ENCODE results near the gene NRDC. TPM values are rescaled to one million over a fixed set of nuclear protein-coding genes. Genes with fewer than 3 reads are reported as not detected.
"Not testable (repeated sequence)": the region's sequence is repeated elsewhere in the genome, so short reads cannot be mapped to it uniquely, and the experiment has no call there.

Gene NRDC
- total RNA-seq, 1 experiment from 2014 or later, result 71.9 TPM

- peak; percentile 88 for DNase-seq (ENCODE audit: low read depth)
These were observed 19.7 kb upstream of the NRDC start for GRCh38 chr1:51898090-51898734.

DNA sequence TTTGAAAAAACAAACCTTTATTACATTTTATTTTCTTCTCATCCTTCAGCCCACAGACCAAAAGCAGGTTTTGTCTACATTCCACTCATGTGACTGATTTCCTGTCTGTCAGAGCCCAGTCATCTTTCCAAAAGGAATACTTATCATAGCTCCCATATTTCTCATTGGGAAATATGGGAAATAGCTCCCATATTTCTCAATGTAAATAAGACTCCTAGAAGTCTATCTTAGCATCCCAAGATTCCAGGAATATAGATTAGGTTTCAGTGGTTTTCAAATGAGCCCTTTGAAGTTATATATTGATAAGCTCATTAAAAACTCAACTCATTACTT lies 19.1 kb upstream of the NRDC start:
- DNase-seq (ENCODE audit: low read depth), result peak; percentile 79

- not testable (repeated sequence) for DNase-seq (ENCODE audit: low read depth)
These were observed 16.2 kb upstream of the NRDC start for GRCh38 chr1:51894748-51895147.

DNA sequence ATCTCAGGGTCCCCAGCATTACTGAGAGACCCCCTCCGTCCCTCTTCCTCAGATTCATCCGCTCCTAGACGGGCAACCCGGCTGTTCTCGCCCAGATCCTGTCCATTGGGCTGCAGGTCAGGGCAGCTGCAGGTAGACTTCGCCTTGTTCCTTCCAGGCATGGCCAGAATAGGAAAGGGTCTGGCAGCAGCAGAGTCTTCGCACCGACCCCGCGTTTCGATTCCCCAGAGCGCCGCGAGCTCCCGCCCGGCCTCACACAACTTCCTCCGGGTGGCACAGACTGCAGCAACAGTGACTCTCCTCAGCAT lies 265 bp downstream of the NRDC start:
- no peak for DNase-seq (ENCODE audit: low read depth)

DNA sequence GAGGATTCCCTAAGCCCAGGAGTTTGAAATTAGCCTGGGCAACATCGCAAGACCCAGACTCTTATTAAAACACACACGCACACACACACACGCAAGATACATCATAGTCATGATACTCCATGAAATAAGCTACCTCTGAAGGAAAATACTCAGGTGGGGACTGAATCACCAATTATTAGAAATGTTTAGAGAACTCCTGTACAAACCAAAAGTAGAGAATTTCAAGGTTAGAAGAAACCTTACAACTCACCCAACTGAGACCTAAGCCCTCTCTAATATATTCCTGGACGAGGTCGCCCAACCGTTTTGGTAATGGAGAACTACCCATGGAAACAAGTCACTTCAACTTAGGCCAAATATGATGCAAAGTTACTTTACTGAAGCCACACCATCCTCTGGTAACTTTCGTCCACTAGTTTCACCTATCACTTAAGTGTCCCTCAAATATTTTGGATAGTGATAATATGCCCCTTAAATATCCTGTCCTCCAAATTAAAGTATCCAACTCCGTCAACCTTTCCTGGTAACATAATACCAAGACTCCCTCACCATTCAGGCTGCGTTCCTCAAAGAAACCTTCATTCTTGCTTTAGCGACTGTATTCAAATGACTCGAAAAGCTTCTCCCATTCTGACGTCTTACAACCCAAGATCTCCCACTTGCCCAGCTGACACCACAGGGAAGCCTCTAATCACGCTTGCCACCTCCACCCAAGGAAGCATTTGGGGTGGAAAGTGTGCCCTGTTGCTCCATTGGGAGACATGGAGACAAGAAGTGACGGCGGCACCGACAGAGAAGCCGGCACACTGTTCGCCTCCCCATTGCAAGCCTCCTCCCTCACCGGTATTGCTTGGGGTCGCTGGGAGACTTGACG lies 856 bp downstream of the NRDC start:
- DNase-seq (ENCODE audit: low read depth), result peak; percentile 35

GRCh38 chr1:51875836-51876235 lies 2.7 kb downstream of the NRDC start:
- DNase-seq (ENCODE audit: low read depth), result no peak

DNA sequence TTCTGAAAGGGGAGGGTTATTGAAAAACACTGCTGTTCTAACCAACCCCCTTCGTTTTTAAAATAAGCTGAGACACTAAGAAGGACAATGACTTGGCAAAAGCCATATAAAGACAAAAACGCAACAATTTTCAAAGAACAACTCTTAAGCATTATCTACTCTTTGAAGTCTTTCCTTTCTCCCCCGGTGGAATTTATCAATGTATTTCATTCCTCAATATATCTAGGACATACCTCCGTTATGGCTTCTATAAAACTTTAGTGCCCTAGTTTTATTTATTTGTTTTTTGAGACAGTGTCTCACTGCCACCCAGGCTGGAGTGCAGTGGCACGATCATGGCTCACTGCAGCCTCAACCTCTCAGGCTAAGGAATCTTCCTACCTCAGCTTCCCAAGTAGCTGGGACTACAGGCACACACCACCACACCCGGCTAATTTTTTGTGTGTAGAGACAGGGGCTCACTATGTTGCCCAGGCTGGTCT lies 3.2 kb downstream of the NRDC start:
- DNase-seq (ENCODE audit: low read depth), result no peak

DNA sequence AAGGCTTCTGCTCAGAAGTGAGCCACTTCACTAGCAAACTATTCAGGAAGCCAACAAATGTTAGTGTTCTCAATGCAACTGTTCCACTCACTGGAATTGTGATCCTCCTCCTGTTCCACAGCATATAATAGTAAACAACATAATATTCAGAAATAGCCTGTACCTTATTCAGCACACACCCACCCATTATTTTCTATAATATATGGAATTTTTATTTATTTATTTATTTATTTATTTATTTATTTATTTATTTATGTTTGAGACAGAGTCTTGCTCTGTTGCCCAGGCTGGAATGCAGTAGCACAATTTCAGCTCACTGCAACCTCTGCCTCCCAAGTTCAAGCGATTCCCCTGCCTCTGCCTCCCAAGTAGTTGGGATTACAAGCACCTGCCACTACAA lies 5.3 kb downstream of the NRDC start:
- DNase-seq (ENCODE audit: low read depth), result not testable (repeated sequence)

GRCh38 chr1:51871351-51871975 lies 7.1 kb downstream of the NRDC start:
- no peak for DNase-seq (ENCODE audit: low read depth)

DNA sequence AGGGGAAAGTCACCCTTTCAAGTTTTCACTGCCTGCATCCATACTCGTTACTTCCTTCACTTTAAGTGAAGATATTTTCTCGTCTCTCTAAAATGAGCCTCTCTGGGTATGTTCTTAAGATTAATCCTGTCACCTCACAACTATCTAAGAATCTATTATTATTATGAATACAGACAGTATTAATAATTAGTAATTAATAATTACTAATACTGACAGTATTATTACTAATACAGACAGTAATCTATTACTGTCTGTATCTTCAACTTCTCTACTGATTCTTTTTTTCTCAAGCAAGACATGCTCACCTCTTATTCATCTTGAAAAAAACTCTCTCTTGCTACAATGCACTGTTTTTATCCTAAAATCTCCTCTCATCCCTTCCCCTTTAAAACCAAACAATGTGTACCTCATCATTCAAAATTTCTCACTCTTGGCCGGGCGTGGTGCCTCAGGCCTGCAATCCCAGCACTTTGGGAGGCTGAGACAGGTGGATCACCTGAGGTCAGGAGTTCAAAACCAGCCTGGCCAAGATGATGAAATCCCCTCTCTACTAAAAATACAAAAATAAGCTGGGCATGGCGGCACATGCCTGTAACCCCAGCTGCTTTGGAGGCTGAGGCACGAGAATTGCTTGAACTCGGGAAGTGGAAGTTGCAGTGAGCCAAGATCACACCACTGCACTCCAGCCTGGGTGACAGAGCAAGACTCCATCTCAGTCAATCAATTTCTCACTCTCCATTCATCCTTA lies 7.8 kb downstream of the NRDC start:
- no peak for DNase-seq (ENCODE audit: low read depth)

DNA sequence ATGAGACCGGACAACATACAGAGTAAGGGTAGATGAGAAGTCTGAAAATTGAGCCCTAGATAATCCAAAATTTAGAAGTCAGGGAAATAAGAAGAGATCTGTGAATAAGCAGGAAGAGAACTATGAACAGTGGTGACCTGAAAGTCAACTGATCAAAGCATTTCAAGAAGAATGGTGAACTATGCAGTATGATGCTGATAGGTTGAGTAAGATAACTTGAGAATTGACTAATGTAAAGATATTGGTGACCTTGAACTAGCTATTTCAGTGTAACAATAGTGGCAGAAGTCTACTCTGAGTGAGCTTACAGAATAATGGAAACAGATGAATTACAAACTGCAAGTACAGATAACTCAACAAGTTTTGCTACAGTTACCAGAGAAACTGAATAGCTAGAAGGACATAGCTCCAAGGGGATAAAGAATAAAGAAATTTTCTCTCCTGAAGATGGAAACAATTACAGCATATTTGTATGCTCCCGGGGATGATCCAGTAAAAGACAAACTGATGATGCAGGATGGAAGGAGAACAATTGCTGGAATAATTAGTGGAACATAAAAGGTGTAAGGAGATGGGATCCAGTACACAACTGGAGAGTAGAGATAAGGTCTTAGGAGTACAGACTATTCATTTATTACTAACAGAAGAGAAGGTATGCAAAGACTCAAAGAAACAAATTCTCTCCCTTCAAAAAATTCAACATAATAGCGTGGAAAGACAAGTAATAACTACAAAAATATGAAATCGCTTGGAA lies 10.9 kb downstream of the NRDC start:
- no peak for DNase-seq (ENCODE audit: low read depth)

- no peak for DNase-seq (ENCODE audit: low read depth)
These were observed 15.1 kb downstream of the NRDC start for GRCh38 chr1:51863384-51863783.

DNA sequence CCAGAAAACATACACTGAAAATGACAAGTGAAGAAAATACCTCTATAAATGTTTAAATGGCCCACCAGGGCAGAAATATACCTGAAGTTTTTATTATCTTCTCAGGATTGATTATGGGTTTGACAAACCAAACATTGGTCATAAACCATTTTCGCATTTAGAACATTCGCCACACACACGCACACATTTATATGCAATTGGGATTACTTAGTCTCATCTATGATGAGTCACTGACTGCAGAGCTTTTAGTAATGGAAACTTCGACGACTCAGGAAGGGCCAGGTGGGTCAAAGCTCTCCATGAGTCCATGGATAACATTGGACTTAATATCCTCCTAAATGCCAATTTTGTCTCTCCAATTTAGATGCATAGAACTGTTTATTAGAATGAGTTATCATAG lies 16.9 kb downstream of the NRDC start:
- no peak for DNase-seq (ENCODE audit: low read depth)

DNA sequence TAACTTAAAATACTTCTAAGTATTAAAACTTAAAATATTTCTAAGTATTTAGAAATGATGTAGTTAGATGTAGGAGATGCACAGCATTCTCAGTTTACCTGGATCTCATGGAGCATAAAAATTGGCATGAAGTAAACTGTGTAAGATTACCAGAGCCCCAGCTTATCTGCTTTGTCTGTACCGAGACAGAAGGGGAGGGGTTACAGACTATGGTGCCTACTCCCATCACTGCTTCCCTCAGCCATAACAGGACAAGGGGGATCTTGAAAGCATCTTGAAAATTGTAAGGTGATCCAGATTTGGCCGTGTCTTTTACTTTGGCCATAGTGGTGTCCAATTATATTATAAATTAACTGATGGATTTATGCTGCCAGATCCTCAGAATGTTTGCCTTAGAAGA lies 18.8 kb downstream of the NRDC start:
- no peak for DNase-seq (ENCODE audit: low read depth)

DNA sequence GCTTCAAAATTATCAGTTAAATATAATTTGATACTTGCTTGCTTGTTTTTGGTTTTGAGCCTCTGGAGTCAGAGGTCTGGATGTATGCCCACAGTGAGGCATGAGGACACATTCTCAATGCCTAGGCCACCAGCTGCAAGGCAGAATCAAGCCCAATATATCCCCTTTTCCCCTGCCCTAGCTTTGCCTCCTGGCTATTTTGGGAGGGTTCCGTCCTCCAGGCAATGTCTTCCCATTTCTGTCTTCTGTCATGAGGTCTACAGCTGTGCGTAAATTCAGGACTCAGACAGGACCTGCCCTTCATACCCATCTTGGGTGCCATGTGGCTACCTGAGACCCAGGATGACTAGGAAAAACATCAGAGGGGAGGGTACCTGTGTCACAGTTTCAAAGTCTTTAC lies 19.2 kb downstream of the NRDC start:
- DNase-seq (ENCODE audit: low read depth), result no peak

DNA sequence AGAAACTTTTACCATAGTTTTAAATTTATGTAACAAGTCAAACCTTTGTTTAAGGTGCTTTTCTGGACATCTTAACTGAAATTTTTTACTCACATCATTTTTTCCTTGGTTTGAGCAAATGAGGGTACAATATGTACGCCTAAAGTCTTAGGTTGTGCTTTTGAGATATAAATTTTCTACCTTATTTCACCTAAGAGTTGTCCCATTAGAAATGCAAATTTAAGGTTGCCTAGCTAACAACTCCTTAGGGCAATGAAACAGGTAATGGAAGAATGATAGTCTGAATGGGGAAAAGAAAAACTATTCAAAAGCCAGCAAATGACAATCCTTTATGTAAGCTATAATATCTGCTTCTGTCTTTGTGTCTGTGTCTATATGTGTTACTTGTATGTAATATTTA lies 19.6 kb downstream of the NRDC start:
- no peak for DNase-seq (ENCODE audit: low read depth)

DNA sequence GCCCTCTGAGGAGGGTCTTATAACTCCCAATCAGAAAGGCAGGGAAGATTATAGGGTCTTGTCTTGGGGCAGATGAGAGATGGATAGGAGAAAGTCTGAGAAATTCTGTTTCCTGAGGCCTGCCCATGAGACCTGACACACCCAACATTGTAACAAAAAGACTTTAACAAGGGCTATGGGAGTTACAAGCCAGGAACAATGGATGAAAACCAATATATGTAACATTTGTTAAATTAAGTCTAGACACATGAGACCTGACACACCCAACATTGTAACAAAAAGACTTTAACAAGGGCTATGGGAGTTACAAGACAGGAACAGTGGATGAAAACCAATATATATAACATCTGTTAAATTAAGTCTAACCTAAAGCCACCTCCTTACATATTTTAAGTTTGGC lies 21.8 kb downstream of the NRDC start:
- no peak for DNase-seq (ENCODE audit: low read depth)

- no peak for DNase-seq (ENCODE audit: low read depth)
These were observed 22.9 kb downstream of the NRDC start for GRCh38 chr1:51855624-51856023.

DNA sequence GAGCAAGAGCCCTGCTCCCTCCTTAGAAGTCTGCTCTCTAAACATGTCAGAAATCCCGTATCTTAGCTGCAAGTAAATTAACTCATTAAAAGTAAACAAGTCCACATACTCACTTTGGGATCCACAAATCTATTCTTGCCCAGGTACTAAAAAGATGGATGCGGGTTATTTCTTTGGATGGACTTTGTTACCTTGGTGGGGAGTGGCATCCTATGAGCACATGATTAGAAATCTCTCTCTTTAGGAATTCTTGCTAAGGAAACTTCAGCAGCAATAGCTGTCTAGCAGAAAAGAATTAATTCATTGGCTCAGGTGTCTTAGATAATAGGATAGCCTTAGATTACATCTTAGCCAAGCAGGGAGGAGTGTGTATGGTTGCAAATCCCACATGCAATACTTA lies 25.2 kb downstream of the NRDC start:
- DNase-seq (ENCODE audit: low read depth), result no peak

DNA sequence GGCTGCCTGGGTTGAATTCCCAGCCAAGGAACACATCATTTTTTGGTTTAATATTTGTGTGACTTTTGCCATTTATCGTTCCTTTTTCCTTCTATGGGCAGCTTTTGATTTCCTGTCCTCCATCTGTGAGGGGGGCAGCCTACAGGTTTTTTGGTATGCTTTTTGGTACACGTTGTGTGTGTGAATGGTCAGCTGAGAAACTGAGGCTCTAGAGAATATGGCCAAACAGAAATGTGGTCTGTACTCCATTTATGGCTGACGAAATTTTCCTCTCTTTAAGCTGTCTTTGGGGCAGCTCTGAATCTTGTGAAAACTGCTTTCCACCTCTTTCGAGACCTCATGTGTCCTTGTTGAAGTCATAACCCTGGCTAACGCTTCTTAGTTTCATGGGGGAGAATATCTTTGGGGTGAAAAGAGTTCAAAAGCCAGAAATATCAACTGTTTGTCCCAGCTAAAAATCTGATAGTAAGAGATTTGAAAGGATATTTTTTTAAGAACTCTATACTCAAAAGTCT lies 26.6 kb downstream of the NRDC start:
- DNase-seq (ENCODE audit: low read depth), result no peak

DNA sequence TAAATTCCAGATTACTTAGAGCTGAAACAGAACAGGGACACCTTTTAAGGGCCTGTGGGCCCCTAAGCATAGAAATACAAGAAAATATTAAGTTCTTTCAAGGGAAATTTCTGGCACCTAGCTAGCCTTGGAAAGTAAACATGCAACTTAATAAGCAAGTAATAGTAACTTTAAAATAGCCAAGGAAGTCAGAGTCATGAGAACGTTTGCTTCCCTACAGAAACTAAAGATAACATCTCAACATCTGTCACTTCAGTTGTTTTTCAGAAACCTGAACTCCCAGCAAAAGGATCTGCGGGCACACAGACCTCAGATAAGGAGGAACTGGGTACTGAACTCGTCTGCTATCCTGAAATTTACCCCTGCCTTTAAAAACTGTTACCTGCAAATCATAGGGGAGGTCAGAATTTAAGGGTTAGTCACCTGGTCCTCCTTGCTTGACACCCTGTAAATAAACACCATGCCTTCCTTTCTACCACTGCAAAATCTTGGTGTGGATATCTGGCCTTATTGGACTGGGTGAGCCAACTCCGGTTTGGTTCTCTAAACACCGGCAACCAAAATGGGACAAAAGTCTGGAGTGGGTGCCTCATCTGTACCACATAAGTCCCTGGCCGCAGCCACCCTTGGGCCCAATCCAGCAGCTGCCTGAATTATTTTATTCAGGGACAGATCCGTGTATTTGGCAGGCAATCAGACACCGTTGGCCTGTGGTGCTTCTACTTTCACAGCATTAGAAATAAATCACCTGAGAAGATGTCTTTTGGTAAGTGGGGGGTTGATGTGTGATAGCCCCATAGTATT lies 27.9 kb downstream of the NRDC start:
- DNase-seq (ENCODE audit: low read depth), result no peak

Measured in RPMI7951 (cell line).